ENCODE measurements around the gene PFKP.
A peak's percentile ranks its signal among the peaks of the same experiment; 100 is the strongest.

- peak; percentile 30 to 54 (median 40) for TF ChIP-seq CTCF (IDR thresholded peaks at IDR 0.05)
- no peak for TF ChIP-seq POLR2A (IDR thresholded peaks at IDR 0.05)
Measured at GRCh38 chr10:3068201-3068967, 1.0 kb downstream of the PFKP start.
